Uterus (tissue), 2 donors: ENCODE measurements around the gene TUBB3.

Source experiments
- CTCF ChIP-seq, 4 experiments: fragments of 200-600 bp in 2 of 4; fragments of 450-650 bp in 2 of 4; sonication (generic) in 2 of 4; IDR thresholded peaks; one replicate each; pipeline ENCODE4 v1.5.1; 2016 to 2019; ENCODE audit warnings: antibody characterized with exemption in 4 of 4, mild to moderate bottlenecking in 2 of 4, moderate library complexity in 1 of 4
- POLR2A ChIP-seq, 2 donors: fragments of 450-650 bp; IDR thresholded peaks; one replicate each; pipeline ENCODE4 v1.6.1; 2016; ENCODE audit warnings: antibody characterized with exemption in 2 of 2, mild to moderate bottlenecking in 1 of 2, moderate library complexity in 1 of 2

GRCh38 chr16:89898201-89898967 is 24.8 kb upstream of the TUBB3 start:
- TF ChIP-seq CTCF (IDR thresholded peaks at IDR 0.05) (no peak), POLR2A (IDR thresholded peaks at IDR 0.05) (no peak)
